RCC 7860 (cell line): ENCODE measurements around the gene CHRM1.

Experiments used
- DNase-seq: peaks from one replicate; pipeline ENCODE4 v3.0.0-alpha.2; 2015; ENCODE audit warnings: low spot score
- FAIRE-seq: peaks from 2 replicates; lab custom pipeline; 2012; peaks lifted over from hg19 to GRCh38; lab: Jason Lieb, UNC

Gene CHRM1

DNA sequence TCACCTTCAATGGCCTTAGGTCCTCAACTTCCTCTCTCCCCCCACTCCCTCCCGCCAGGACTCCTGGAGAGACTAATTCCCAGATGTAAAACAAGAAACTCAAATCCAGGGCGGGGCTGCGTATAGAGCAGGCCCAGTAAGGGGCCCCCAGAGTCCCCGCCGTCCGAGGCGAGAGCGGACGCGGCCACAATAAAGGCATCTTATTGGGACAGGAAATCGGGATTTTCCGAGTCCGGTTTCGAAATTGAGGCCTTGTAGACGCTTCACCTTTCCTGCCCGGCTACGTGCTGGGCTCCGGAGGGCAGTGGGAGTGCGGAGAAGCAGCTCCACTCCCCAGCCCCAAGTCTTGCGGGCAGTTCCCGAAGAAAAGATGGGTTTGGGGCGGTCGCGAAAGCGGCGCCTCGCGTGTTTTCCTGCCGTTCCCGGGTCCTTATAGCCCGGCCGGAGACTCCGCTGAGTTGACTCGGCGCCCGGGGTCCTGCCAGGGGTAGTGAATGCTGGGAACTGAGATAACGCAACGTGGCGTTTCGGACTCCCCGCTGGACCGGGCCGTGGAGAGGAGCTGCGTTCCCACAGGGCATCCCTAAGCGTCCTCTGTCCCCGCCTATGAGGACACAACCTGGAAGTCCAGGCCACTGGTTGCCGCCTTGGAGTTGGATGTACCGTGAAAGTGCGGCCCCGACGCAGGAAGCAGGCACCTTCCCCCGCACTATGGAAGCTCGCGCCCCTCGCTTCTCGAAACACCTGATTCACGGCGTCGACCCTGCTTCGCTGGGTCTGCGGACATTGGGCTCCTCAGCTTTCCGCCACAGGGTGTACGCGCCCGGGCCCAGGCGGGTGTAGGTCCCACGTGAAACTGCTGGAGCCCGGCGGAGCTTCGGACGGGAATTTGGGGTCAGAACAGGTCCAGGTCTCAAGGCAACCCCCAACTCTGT is 4.8 kb upstream of the CHRM1 start:
- FAIRE-seq = no peak
- no peak for DNase-seq

DNA sequence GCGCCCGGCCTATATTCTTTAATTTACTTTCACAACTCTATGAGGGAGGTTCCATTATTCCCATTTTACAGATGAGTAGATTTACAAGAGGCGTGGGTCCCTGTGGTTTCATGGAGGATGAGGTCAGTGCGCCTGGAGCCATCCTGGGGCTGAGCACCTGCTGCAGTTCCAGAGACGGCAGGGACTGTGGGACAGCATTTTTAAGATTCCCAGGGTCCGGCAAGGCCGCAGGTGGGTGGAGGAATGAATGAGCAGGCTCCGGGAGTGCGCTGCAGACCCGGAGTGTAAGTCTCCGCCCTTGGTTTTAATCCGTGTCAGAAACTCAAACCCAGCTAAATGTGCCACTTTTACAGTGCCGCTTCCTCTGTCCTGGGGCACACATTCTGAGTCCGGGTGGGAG is 4.1 kb upstream of the CHRM1 start:
- FAIRE-seq = no peak

DNA sequence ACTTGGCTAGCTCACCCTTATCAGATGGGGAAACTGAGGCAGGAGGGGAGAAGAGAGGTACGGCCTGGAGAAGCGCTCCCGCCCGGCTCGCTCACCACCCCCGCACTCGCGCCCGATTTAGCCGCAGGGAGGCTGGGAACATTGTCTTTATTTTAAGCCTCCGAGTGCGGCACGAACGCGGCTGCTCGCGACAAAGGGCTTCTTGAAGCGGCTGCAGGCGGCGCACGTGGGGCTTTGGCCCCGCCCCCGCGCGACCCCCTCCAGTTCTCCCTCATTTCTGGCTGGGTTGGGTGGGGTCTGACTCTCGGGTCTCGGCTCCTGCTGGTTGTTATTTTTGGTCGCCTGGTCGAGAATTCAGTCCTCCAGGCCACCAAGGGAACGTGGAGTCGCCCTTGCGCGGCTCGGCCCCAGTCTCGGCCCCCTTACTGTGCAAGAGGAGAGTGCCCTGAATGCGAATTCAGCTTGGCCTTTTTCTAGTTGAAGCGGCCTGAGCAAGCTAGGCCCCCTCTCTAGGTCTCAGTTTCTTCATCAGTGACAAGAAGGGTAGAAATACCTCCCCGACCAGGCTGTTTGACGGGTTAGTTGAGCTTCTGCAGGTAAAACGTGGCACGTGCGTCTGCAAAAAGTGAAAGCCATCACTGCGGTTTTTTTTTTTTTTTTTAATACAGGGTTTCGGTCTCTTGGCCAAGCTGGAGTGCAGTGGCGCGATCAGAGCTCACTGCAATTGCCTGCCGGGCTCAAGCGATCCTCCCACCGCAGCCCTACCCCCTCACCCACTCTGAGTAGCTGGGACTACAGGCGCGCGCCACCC is 2.6 kb upstream of the CHRM1 start:
- FAIRE-seq (no peak), DNase-seq (no peak)

More for the DNA sequence above, 4.1 kb upstream of the CHRM1 start:
- no peak for DNase-seq

DNA sequence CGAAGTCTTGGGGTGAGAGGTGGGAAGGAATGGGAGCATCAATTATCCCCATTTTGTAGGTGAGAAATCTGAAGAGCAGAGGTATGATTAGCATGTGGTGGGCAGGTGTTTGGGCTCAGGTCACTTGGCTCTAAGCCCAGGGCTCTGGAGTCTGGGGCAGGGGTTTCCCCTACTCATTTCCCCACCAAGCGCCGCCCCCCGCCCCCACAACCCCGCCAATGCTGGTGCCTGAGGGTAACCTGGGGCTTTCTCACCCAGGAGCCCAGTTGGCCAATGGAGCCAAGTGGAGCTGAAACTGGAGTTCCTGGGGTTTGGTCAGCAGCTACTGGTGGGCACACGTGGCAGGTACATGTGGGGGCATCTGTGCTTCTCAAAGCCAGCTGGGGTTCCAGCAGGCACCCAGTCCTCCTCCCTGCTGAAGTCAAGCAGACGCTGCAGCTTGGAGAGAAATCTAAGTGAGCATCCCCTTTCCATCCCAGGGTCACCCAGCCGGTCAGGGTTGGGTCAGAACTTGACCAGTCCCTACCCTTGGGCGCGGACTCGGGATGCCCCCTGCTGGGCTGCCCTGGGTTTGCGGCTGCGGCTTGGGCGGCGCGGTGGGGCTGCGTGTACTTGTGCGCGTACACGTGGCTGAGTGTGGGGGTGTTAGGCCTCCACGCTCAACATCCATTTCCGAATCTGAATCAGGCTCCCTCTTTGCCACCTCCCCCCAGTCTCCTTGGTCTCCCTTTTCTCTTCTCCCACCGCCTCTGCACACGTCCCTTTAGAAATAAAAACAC is 1.7 kb upstream of the CHRM1 start:
- DNase-seq = no peak
- no peak for FAIRE-seq

DNA sequence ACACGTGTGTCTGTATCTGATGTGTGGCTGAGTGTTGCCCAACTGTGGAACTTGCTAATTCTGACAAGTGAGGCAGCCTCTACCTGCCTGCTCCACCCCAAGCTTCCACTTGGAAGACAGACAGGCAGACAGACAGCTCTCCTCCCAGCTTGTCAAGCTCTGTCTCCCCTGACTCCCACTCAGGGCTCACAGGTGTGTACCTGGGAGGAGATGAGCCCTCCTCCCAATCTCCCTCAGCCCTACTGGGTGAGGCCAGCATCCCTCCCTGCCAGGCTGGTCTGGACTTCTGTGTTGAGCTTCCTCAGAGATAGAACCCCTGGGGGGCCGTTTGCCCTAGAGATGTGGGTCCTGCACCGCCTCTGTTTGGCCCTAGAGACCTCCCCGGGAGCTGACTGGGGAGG is 1.0 kb upstream of the CHRM1 start:
- DNase-seq (no peak), FAIRE-seq (no peak)

DNA sequence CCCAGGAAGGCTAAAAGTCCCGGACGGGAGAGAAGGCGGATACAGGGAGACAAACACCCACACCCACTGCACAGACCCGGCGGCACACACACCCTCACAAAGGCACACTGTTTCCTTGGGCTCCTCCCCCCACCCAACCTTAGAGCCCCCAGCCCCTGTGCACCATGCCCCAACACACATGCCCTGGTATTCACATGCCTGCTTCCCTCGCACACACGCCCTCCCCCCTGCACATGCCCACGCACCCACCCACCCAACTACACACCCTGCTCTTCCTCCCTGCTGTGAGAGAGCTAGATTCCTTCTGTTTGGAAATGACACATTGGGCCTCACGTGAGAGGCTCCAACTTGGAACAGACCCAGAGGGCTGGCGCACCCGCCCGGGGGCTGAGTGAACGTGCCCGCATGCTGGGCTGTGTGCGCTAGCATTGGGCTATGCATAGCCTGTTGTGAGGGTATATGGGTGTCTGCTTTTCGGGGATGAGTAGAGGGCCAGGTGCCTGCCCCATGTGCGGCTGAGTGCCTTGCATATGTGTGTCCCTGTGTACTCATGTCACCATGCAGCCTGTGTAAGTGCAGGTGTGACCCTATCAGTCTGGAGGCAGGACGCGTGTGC is 518 bp upstream of the CHRM1 start:
- DNase-seq (no peak), FAIRE-seq (no peak)

DNA sequence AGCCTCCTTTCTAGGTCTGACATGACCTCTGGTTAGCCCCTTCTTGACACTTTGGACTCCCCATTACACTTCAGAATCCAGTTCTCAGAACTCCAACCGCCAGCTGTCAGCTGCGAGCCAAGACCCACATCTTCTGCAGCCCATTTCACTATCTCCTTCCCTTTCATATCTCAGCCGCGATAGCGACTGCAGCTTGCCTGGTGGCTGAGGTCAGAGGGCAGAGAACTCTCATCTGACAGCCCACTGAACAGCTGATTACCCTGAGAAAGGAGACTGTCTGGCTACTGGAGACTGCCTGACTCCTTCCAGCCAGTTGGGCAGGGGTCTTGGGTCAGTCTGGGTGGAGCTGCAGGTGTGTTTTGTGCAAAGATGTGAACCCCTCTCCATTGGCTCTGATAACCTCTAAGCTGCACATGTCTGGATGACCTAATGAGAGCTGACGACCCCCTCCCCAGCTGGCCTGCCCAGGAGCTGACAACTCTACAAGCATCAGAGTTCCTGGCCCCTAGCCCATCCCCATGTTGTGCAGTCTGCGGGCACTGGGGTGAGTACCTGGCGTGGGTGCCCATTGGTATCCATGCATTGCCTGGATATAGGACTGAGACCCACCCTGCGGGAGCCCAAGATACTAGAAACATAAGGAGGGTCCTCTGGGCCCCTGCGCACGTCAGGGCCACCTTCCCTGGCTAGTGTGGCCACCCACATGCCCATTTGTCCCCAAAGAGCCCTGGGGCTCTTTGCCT is 1.1 kb downstream of the CHRM1 start:
- DNase-seq (no peak), FAIRE-seq (no peak)

DNA sequence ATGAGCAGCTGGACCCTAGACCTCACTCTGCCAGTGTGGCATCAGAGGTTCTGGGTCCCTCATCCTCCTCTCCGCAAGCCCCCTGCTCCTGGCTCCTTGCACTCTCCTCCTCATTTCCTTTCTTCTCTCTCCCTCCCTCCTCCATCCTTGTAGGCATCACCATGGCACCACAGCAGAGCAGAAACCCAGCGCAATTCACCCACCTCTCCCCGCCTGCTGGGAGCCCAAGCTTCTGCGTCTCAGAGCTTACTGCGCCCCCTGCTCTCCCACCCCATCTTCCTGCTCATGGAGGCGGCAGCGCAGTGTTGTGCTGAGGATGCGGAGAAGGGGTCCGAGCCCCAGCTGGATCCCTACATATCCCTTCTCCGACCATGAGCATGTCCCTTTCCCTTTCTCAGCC is 1.7 kb downstream of the CHRM1 start:
- DNase-seq = no peak
- no peak for FAIRE-seq

DNA sequence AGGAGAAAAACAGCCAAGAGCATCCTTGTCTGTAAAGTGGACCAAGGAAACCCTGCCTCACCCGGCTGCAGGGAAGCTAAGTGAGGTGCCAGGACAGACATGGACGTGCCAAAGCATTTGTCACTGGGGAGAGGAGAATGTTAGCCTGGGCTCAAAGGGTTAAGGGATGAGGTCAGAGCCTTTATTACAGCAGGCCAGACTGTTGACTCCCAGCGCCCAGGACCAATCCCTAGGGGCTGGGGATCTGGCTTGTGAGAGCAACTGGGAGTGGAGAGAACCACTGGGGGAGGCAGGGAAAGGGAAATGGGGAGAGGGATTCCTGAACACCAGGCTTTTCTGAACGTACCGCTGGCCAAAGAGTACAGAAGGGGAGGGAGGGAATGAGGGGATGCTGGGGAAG is 2.6 kb downstream of the CHRM1 start:
- no peak for DNase-seq
- no peak for FAIRE-seq

DNA sequence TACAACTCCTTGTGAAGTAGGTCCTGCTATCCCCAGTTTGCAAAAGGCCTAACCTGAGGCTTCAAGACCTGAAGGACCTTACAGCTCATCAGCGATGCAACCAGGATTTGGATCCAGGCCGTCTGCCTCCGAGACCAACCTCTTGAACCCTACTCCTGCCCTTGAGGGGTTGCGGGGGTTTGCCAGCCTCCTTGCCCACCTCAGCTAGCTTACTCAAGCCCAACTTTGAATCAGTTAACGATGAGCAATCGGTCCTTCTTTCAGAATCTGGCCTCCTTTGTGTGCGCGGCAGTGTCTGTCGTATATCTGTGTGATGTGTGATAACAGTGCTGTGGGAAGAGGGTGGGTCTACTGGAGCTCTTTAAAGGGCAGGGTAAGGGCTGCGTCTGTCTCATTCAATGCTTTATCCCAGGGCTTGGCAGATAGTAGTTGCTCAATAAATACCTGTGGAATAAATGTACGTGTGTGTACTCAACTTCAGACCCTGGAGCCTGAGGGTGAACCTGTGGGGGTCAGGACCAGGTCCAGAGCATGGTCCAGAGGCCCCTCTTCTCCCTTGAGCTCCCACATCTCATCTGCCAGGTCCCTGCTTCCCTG is 3.2 kb downstream of the CHRM1 start:
- FAIRE-seq = no peak
- no peak for DNase-seq

DNA sequence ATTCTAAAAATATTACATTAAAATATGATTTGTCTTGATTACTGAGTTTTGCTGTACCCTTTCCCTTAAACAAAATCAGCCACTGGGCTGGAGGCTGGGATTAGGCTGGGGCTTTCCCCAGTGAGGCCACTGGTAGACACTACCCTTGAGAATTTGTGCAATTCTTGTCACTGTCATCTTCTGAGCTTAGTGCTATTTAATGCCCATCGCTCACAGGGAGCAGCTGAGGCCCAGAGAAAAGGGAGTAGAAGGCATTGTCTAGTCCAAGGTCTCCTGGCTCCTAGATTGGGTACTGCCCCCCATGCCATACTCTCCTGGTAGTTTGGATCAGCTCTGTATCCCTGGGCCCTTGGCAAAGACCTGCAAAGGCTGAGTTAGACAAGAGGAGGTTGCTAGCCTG is 6.7 kb downstream of the CHRM1 start:
- FAIRE-seq (no peak), DNase-seq (no peak)

DNA sequence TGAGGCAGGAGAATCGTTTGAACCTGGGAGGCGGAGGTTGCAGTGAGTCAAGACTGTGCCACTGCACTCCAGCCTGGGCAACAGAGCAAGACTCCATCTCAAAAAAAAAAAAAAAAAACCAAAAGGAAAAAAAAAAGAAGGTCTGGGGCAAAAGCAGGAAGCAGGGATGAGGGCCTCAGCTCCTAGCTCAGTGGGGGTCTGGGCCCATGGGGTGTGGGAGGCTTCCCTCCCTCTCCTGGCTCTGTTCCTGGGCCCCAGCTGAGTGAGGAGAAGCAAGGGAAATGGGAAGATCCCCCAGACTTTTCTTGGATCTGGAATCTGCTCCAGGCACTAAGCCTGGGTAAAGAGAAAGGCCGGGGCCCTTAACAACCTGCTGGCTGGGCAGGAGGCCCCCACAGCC is 8.9 kb downstream of the CHRM1 start:
- FAIRE-seq (no peak), DNase-seq (no peak)

DNA sequence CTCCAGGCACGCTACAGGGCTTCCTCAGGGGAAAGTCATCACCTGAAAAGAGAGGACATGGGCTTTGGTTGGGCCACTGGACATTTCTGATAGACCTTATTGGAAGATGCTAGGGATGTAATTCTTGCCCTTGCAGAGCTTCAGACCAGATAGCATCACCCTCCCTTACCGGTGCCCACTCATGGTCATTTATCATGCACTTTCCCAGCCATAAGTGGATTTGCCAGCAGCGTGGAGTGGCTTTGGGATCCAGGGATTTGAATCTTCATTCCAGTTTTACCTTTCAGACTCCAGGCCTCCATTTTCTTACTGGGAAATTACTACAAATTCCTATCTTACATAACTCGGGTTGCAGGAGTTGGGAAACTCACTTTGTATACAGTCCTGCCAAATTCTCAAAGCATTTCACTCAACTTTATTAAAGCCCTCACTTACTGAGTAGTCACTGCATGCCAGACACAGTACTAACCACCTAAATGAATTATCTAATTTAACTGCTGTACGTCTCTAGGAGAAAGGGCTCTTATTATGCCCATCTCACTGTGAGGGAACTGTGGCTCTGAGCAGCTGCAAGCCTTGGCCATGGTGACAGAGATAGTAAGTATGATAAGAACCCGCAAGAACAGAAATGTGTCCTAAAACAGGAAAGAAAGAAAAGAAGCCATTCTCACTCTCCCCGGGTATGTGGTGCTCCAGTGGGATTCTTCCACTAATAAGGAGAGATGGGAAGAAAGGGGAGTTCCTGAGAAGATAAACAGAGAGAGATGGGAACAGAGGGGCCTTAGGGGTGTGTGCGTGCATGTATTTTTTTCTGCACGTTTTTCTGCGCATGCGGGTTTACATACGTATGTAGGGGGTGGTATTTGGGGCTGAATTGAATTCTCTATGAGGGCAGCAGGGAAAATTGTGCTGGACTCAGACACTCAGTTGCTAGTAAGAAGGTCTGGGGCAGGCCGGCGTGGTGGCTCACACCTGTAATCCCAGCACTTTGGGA is 9.7 kb downstream of the CHRM1 start:
- no peak for FAIRE-seq

DNA sequence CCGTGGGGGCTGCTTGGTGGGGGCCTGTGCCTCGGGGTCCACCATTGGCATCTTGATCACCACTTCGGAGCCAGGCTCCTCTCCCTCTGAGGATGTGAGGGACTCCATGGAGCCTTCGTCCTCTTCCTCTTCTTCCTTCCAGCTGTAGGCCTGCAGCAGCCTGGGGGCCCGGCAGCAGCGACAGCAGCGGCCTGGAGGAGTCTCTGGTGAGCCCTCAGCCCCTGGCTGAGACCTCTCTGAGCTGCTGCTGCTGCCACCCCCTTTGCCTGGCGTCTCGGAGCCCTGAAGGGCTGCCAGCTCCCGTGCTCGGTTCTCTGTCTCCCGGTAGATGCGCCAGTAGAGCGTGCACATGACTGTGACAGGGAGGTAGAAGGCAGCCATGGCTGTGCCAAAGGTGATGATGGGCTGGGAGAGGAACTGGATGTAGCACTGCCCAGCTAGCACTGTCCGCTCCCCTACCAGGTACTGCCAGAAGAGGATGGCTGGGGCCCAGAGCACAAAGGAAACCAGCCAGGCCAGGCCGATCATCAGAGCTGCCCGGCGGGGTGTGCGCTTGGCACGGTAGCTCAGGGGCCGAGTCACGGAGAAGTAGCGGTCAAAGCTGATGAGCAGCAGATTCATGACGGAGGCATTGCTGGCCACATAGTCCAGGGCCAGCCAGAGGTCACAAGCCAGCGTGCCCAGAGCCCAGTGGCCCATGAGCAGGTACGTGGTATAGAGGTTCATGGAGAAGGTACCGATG is 10.9 kb downstream of the CHRM1 start:
- DNase-seq (no peak), FAIRE-seq (no peak)

More for the DNA sequence above, 9.7 kb downstream of the CHRM1 start:
- no peak for DNase-seq

DNA sequence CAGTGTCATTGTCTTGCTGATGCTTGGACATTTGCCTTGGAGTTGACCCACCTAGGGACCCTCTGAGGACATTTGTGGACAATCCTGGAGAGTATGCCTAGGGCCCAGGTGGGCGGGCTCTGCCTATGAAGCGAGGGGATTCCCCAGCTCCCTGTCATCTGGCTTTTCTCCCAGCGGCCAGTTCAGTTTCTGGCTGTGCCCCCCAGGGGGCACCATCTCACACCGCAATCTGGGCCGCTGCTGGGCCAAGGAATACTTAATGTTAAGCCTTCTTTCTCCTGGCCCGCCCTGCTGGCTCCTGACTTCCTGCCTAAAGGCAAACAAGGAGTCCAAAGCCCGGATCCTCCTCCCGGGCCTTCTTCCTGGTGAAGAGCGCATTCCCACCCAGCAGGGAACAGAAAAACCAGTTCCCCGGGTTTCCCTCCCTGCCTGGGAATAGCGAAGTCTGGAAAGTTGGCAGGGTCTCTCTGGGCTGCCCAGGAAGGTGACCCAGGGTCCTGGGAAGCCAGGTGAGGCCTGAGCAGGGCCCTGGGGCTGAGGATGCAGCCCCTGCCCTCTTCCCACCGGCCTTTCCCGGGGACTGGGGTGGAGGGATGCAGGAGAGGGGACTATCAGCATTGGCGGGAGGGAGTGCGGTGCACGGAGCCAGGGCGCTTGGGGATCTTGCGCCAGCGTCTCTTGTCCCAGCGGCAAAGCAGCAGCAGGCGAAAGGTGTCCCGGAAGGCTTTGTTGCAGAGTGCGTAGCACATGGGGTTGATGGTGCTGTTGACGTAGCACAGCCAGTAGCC is 11.9 kb downstream of the CHRM1 start:
- FAIRE-seq (no peak), DNase-seq (peak; percentile 29)

DNA sequence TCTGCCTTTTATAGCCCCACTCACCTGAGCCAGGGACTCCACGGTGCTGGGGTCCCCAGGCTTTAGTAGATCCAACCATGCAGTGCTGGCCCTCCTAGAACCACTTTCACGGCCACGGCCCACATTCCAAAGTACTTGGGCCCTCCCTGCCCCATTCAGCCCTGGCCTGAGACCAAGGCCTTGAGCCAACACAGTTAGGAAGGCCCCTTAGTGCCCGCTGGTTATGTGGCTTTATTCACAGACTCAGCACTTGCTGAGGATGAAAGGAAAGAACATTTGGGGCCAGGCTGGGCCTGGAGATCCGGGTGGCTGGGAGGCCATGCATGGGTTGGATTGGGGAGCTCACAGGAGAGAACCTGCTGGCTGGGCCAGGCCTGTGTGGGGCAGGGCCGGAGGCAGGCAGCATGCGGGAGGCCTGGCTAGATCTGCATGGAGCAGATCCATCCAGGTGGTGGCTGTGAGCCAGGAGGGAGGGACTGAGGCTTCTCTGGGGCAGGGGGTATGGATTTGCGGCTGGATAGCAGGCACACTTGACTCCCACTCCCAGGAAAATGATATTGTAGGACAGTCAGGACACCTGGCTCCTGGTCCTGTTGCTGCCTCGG is 12.6 kb downstream of the CHRM1 start:
- DNase-seq = no peak
- no peak for FAIRE-seq
